Measurements from ENCODE around the gene GPR158.

GPR158 gene

GRCh38 chr10:25564351-25564750 is 389.6 kb downstream of the GPR158 start:
- DNase-seq (ENCODE audit: extremely low read depth in 1 of 2, low read depth in 1 of 2) = no peak

- DNase-seq (ENCODE audit: extremely low read depth in 1 of 2, low read depth in 1 of 2) = no peak
Observed at GRCh38 chr10:25565570-25565969, 390.8 kb downstream of the GPR158 start.

GRCh38 chr10:25573316-25573715 is 398.5 kb downstream of the GPR158 start:
- DNase-seq (ENCODE audit: extremely low read depth in 1 of 2, low read depth in 1 of 2) = no peak

- no peak for DNase-seq (ENCODE audit: extremely low read depth in 1 of 2, low read depth in 1 of 2)
Observed at GRCh38 chr10:25575343-25575742, 400.5 kb downstream of the GPR158 start.

GRCh38 chr10:25578061-25578460 is 403.3 kb downstream of the GPR158 start:
- DNase-seq (ENCODE audit: extremely low read depth in 1 of 2, low read depth in 1 of 2) = no peak

- DNase-seq (ENCODE audit: extremely low read depth in 1 of 2, low read depth in 1 of 2) = no peak
Observed at GRCh38 chr10:25582961-25583360, 408.2 kb downstream of the GPR158 start.

GRCh38 chr10:25600651-25601050 is 425.9 kb downstream of the GPR158 start:
- no peak for DNase-seq (ENCODE audit: extremely low read depth in 1 of 2, low read depth in 1 of 2)

GRCh38 chr10:25604591-25604990 is 429.8 kb downstream of the GPR158 start:
- DNase-seq (ENCODE audit: extremely low read depth in 1 of 2, low read depth in 1 of 2) = no peak

GRCh38 chr10:25614652-25615051 is 439.9 kb downstream of the GPR158 start:
- DNase-seq (ENCODE audit: extremely low read depth in 1 of 2, low read depth in 1 of 2) = no peak

- no peak for DNase-seq (ENCODE audit: extremely low read depth in 1 of 2, low read depth in 1 of 2)
Observed at GRCh38 chr10:25615926-25616325, 441.1 kb downstream of the GPR158 start.

- DNase-seq (ENCODE audit: extremely low read depth in 1 of 2, low read depth in 1 of 2) = no peak
Observed at GRCh38 chr10:25616903-25617592, 442.2 kb downstream of the GPR158 start.

- DNase-seq (ENCODE audit: extremely low read depth in 1 of 2, low read depth in 1 of 2) = no peak
Observed at GRCh38 chr10:25627606-25628005, 452.8 kb downstream of the GPR158 start.

GRCh38 chr10:25629333-25629732 is 454.5 kb downstream of the GPR158 start:
- DNase-seq (ENCODE audit: extremely low read depth in 1 of 2, low read depth in 1 of 2) = no peak

GRCh38 chr10:25631471-25631870 is 456.7 kb downstream of the GPR158 start:
- DNase-seq (ENCODE audit: extremely low read depth in 1 of 2, low read depth in 1 of 2) = no peak

- DNase-seq (ENCODE audit: extremely low read depth in 1 of 2, low read depth in 1 of 2) = no peak
Observed at GRCh38 chr10:25632802-25633201, 458.0 kb downstream of the GPR158 start.

GRCh38 chr10:25633542-25633941 is 458.7 kb downstream of the GPR158 start:
- no peak for DNase-seq (ENCODE audit: extremely low read depth in 1 of 2, low read depth in 1 of 2)

- DNase-seq (ENCODE audit: extremely low read depth in 1 of 2, low read depth in 1 of 2) = no peak
Observed at GRCh38 chr10:25639646-25640045, 464.8 kb downstream of the GPR158 start.

- no peak for DNase-seq (ENCODE audit: extremely low read depth in 1 of 2, low read depth in 1 of 2)
Observed at GRCh38 chr10:25641595-25641994, 466.8 kb downstream of the GPR158 start.

GRCh38 chr10:25642721-25643120 is 467.9 kb downstream of the GPR158 start:
- DNase-seq (ENCODE audit: extremely low read depth in 1 of 2, low read depth in 1 of 2) = no peak

GRCh38 chr10:25646371-25646770 is 471.6 kb downstream of the GPR158 start:
- DNase-seq (ENCODE audit: extremely low read depth in 1 of 2, low read depth in 1 of 2) = no peak

GRCh38 chr10:25651534-25651933 is 476.7 kb downstream of the GPR158 start:
- no peak for DNase-seq (ENCODE audit: extremely low read depth in 1 of 2, low read depth in 1 of 2)

All from activated CD8-positive, alpha-beta memory T cell treated with anti-CD3 and anti-CD28 coated beads for 1 hour (primary cell).